GM18861 (cell line): Measurements from ENCODE around the gene MRPL28.
"Not testable (repeated sequence)": the region's sequence is repeated elsewhere in the genome, so short reads cannot be mapped to it uniquely, and the experiment has no call there.

Experiments
- ATAC-seq: cut with Tn5 transposase; IDR thresholded peaks from one replicate; pipeline ENCODE4 v1.9.1; 2021; ENCODE audit not compliant: unreplicated experiment

The MRPL28 gene

GRCh38 chr16:341095-341973 lies 29.0 kb downstream of the MRPL28 start:
- ATAC-seq: not testable (repeated sequence)

GRCh38 chr16:340370-341091 lies 29.8 kb downstream of the MRPL28 start:
- no peak for ATAC-seq

DNA sequence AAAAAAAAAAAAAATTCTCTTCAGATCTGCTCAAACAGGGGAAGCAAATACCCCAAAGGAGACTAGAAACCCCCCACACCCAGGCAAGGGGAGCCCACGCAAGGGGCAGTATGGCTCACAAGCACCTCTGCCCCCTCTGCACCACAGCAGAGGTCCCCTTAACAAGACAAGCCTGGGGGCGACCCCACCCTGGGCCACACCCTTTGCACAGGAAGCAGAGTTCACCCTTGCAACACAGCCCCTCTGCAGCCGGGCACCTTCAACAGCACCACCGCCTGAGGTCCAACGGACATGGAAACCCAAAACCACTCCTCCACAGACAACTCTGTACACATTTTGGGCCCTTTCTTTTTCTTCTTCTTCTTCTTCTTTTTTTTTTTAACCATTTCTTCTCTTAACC lies 30.7 kb downstream of the MRPL28 start:
- ATAC-seq: no peak

DNA sequence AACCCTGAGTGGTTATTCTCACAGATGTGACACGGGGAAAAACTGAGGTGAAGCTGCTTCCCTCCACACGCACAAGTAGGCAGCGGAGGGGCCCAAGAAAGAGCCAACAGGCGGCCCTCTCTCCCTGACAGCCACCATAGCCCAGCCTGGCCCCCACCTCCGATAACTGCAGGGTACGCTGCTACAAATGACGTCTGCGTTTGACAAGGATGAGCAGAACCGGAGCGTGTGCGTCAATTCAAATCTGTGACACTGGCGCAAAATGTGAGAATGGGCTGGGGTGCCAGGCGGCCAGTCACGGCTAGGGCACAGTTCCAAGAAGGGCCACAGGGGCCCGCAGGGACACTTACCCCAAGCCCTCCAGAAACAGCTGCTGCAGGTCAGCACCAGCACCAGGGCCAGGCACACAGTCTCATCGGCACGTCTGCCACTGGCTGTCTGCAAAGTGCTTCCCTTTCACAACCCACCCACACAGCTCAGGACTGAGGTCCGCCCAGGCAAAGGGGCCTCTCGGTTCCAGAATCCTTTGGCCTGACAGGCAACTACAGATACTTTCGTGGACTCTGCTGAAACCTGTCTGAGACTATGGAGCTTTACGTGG lies 32.3 kb downstream of the MRPL28 start:
- no peak for ATAC-seq

DNA sequence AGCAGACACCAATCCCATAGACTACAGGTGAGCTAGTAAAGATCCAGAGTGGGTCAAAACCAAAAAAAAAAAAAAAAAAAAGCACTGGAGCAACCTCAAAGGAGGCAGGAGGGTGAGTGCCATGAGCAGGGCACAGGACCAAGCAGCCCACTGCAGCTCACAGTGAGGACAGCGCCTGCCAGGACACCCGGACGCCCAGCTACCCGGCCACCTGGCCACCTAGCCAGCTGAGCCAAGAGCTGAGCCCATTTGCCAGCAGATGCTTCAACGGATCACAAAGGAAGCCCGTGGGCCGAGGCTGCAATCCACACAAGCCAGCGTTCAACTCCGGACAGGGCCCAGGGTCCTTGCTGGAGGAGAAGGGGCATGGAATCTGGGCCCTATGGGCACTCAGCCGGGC lies 32.9 kb downstream of the MRPL28 start:
- ATAC-seq: no peak

DNA sequence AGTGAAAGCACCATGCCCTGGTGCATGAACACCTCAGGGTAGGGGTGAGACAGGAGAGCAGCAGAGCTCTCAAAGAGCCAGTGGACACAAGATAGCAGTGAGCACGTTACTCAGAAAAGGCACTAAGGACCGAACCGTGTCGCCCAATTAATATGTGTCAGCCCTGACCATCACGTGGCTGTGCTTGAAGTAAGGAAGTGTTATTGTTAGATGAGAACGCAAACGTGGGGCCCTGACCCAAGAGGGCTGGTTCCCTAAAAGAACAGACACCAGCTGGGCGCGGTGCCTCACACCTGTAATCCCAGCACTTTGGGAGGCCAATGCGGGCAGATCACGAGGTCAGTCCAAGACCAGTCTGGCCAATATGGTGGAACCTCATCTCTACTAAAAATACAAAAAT lies 34.1 kb downstream of the MRPL28 start:
- ATAC-seq: no peak

- not testable (repeated sequence) for ATAC-seq
Measured at GRCh38 chr16:334861-335632, 35.3 kb downstream of the MRPL28 start.

DNA sequence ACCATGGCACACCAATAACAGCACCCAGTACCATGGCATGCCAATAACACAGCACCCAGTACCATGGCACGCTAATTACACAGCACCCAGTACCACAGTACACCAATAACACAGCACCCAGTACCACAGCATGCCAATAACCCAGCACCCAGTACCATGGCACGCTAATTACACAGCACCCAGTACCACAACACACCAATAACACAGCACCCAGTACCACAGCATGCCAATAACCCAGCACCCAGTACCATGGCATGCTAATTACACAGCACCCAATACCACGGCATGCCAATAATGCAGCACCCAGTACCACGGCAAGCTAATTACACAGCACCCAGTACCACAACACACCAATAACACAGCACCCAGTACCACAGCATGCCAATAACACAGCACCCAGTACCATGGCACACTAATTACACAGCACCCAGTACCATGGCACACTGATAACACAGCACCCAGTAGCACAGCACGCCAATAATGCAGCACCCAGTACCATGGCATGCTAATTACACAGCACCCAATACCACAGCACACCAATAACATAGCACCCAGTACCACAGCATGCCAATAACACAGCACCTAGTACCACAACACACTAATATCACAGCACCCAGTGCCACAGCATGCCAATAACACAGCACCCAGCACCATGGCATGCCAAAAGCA lies 36.0 kb downstream of the MRPL28 start:
- not testable (repeated sequence) for ATAC-seq

DNA sequence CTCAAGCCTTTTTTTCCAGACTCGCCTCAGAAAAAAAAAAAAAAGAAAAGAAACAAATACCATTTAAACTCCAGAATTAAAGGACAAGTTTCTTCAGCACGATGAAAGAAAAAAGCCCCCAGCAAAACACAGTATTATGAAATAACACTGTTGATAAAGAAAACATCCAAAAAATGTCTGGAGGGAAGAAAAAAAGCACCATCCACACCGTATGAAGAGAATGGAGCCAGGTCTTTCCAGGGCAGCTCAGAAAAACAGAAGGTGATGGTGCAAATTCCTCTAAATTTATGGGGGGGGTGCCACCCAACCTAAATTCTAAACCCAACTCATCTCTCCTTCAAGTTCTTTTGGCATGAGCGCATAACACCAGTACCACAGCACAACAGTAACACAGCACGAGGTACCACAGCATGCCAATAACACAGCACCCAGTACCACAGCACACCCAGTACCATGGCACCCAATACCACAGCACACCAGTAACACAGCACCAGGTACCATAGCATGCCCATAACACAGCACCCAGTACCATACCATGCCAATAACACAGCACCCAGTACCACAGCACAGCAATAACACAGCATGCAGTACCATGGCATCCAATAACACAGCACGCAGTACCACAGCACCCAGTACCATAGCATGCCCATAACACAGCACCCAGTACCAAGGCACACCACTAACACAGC lies 36.8 kb downstream of the MRPL28 start:
- ATAC-seq: no peak

GRCh38 chr16:331181-331814 lies 39.0 kb downstream of the MRPL28 start:
- ATAC-seq: not testable (repeated sequence)

DNA sequence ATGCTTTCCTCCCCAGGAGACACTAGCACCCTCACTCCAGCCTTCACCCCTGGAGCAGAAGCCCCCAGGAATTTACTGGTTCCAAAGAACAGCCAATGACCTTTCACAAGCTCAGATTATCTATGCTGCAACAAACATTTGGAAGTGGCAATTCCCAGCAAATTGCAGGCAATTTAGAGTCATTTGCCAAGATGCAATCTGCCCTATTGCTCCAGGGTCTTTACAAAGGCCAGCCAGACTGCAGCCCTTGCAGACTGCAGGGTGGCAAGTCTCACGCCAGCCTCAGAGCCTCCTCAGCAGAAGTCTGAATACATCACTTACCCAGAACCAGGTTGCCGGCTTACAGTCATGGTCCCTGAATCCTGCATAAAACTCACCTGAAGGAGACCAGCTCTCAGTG lies 39.6 kb downstream of the MRPL28 start:
- no peak for ATAC-seq

GRCh38 chr16:325375-326145 lies 44.8 kb downstream of the MRPL28 start:
- ATAC-seq: no peak

DNA sequence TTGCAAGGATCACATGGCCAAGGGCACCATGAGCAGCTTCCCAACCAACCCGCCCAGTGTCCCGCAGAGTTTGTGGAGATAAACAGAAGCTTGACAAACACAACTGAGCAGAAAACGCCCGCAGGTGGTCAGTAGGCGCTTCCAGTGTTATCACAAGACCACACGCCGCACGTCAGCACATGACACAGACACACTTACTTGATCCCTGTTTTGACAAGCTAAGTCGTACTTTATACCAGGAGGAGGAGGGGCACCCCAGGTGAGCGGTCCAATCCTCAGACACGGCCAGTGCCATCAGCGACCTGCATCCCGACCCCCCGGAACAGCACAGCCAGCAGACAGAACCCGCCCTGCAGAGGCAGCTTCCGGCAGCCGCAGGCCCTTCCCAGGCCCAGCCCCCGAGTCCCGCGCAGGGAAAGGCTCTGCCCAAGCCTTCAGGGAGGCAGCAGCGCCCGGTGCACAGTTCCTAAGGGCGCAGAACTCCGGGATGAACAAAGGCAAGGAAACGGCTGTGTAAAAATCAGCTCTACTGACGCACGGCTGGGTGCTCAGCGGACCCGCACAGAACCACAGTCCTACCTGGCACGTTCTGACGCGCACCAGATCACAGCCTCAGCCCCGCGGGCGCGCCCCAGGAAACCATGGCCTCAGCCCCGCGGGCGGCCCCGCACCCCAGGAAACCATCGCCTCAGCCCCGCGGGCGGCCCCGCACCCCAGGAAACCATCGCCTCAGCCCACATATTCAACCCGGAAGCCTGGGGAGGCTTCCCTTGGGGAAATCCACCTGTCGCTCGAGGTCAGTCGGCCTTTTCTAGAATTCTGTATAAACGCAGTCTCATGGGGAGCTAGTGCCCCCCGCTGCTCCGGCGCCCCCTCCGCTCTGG lies 45.6 kb downstream of the MRPL28 start:
- no peak for ATAC-seq

DNA sequence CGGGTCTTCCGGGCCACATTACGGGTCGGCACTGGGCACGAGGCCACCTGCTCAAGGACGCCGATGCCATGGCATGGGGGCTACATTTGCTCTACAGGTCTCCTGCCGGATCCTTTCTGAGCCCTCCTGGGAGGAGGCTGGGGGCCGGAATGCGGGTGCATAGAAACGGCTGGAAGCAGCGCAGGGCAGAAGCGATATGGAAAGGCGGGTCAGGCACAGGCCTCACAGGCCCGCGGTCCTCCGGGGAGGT lies 46.2 kb downstream of the MRPL28 start:
- ATAC-seq: no peak

- no peak for ATAC-seq
Measured at GRCh38 chr16:322476-323143, 47.7 kb downstream of the MRPL28 start.

- no peak for ATAC-seq
Measured at GRCh38 chr16:321532-321931, 48.8 kb downstream of the MRPL28 start.

DNA sequence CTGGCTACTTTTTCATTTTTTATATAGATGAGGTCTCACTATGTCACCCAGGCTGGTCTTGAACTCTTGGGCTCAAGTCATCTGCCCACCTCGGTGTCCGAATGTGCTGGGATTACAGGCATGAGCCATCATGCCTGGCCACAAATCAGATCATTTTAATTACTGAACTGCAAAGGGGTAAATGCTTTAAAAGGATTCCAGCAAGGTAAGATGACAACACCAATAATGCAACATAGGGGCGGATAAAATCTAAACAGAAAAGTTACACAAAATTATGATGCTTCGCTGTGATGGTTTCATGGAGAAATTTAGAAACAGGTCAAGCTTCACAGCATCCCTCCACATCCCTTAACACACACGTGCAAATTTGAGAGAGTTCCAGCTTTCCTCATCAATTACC lies 50.1 kb downstream of the MRPL28 start:
- ATAC-seq: no peak

DNA sequence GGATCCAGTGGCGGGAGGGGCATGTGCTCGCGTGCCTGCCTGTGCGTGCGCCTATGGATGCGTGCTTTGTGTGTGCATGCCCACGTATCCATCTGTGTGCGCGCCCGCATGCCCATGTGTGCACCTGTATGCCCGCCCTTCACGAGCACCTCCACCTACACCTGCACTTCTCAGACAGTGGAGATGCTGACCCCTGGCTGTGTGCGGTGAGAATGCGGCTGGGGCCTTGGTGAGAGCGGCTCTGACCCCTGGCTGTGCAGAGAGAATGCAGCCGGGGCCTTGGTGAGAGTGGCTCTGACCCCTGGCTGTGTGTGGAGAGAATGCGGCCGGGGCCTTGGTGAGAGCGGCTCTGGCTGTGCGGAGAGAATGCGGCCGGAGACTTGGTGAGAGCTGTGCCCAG lies 51.7 kb downstream of the MRPL28 start:
- ATAC-seq: no peak
